ENCODE results near the gene OR5D13. TPM values are rescaled to one million over a fixed set of nuclear protein-coding genes. Genes with fewer than 3 reads are reported as not detected.

The OR5D13 gene
- total and polyA plus RNA-seq, 10 of the 15 experiments (the other 5 are each of a cell fraction or from before 2014, with no cell fraction given) = not detected

GRCh38 chr11:55811067-55811466, 37.8 kb downstream of the OR5D13 start, which contains the start of gene OR5L1:
TSS of gene OR5L1 (plus strand) at chr11:55811367. CDS start at chr11:55811467, 100 bp downstream.
- ChIA-PET RAD21 (ENCODE audit: unreplicated experiment) (no interaction called here), SMC1A (ENCODE audit: uncharacterized antibody, unreplicated experiment) (no interaction called here), CTCF (no interaction called here), POLR2A (no interaction called here)
- no peak for FAIRE-seq
- ATAC-seq = no peak
- Histone ChIP-seq H3K4me2 (ENCODE audit: control insufficient read depth, insufficient read depth) (no peak within 1 kb of the TSS), H3K9ac (ENCODE audit: control insufficient read depth, insufficient read depth, low read length) (no peak within 1 kb of the TSS), H4K20me1 (ENCODE audit: control insufficient read depth, insufficient read depth) (no peaks in the 10 kb centered on the region), H3K9me3 (replicated peaks; ENCODE audit: control insufficient read depth, insufficient read depth, low read length) (no peaks in the 10 kb centered on the region; the same call in 2 of the 3 replicates), H3K4me3 (no peak within 1 kb of the TSS), H3K27ac (ENCODE audit: control insufficient read depth, insufficient read depth) (no peak within 1 kb of the TSS), H3K79me2 (ENCODE audit: control insufficient read depth, insufficient read depth, low read length) (no peaks in the 10 kb centered on the region), H2AFZ (ENCODE audit: control insufficient read depth, low read depth, low read length) (no peak within 1 kb of the TSS), H3K36me3 (ENCODE audit: control insufficient read depth in 2 of 2, insufficient read depth in 2 of 2, low read length in 1 of 2) (no peaks in the 10 kb centered on the region), H3K4me1 (ENCODE audit: control insufficient read depth, insufficient read depth, low read length) (no peaks in the 10 kb centered on the region), H3K27me3 (replicated peaks in 1 of 2; ENCODE audit: control insufficient read depth in 2 of 2, insufficient read depth in 2 of 2, low read length in 1 of 2) (no peaks in the 10 kb centered on the region)
- in situ Hi-C loops (cut with MboI) (no loop called here), intact Hi-C loops (cut with micrococcal nuclease; ENCODE audit: unreplicated experiment) (loop anchor here (10.0 kb wide), 1 partner anchor 104 kb away; the partner anchor contains the start of gene OR5W2)
- 52% methylated on average over 1 of the region's 1 CpG for WGBS (ENCODE audit: insufficient coverage, insufficient replicate concordance, low lambda C conversion rate, missing lambda C conversion rate)
- no TSS peak for BruUV-seq (replicated peaks)
- TF ChIP-seq GATAD2B (conservative IDR thresholded peaks at IDR 0.05; ENCODE audit: low read depth) (no peak), STAT1 (conservative IDR thresholded peaks at IDR 0.05) (no peak), EP300 (IDR thresholded peaks at IDR 0.05; ENCODE audit: borderline replicate concordance in 1 of 2, control insufficient read depth in 1 of 2, low read depth in 2 of 2, low read length in 2 of 2) (no peak), E2F8 (IDR thresholded peaks at IDR 0.05; ENCODE audit: low read depth, partially characterized antibody) (no peak), CBX3 (IDR thresholded peaks at IDR 0.05; ENCODE audit: borderline replicate concordance, low read depth) (no peak), MTA2 (IDR thresholded peaks at IDR 0.05; ENCODE audit: low read depth) (no peak), DPF2 (IDR thresholded peaks at IDR 0.05) (no peak), MEF2B (IDR thresholded peaks at IDR 0.05; ENCODE audit: partially characterized antibody, poor library complexity, severe bottlenecking) (no peak), USF1 (IDR thresholded peaks at IDR 0.05; ENCODE audit: borderline replicate concordance, extremely low read length, insufficient read depth, low read depth, low read length) (no peak), ZBTB11 (CRISPR knock-in tag; IDR thresholded peaks at IDR 0.05) (no peak), GABPA (IDR thresholded peaks at IDR 0.05; ENCODE audit: low read depth) (no peak)
- DNase-seq (ENCODE audit: low read depth, low spot score) = no peak
